ENCODE results near the gene CUL3. TPM values are rescaled to one million over a fixed set of nuclear protein-coding genes. Genes with fewer than 3 reads are reported as not detected.
A peak's percentile ranks its signal among the peaks of the same experiment; 100 is the strongest.
"Not testable (repeated sequence)": the region's sequence is repeated elsewhere in the genome, so short reads cannot be mapped to it uniquely, and the experiment has no call there.

The CUL3 gene
- total and polyA plus RNA-seq, 2 donors, result 50.2 to 129 TPM

GRCh38 chr2:224596289-224596688 is 11.1 kb upstream of the CUL3 start:
- Histone ChIP-seq H3K36me3 (ENCODE audit: insufficient read depth) (no peaks in the 10 kb centered on the region), H3K4me3 (ENCODE audit: low read depth, low read length) (no peak overlapping the region), H3K4me1 (ENCODE audit: insufficient read depth) (no peaks in the 10 kb centered on the region), H3K27ac (ENCODE audit: low read depth) (no peak overlapping the region)
- DNase-seq (ENCODE audit: extremely low spot score), result no peak
- 93% methylated on average over 2 of the region's 2 CpGs for WGBS

- no peak for DNase-seq (ENCODE audit: extremely low spot score)
- Histone ChIP-seq H3K36me3 (ENCODE audit: insufficient read depth) (no peaks in the 10 kb centered on the region), H3K4me3 (ENCODE audit: low read depth, low read length) (no peak overlapping the region), H3K4me1 (ENCODE audit: insufficient read depth) (no peaks in the 10 kb centered on the region), H3K27ac (ENCODE audit: low read depth) (no peak overlapping the region)
- WGBS, result 69% methylated on average over 4 of the region's 4 CpGs
Measured at GRCh38 chr2:224595518-224595917, 10.4 kb upstream of the CUL3 start.

GRCh38 chr2:224594840-224595239 is 9.7 kb upstream of the CUL3 start:
- 85% methylated on average over 5 of the region's 5 CpGs for WGBS
- Histone ChIP-seq H3K4me1 (ENCODE audit: insufficient read depth) (no peaks in the 10 kb centered on the region), H3K36me3 (ENCODE audit: insufficient read depth) (no peaks in the 10 kb centered on the region), H3K27ac (ENCODE audit: low read depth) (no peak overlapping the region), H3K4me3 (ENCODE audit: low read depth, low read length) (no peak overlapping the region)
- no peak for DNase-seq (ENCODE audit: extremely low spot score)

GRCh38 chr2:224591220-224591619 is 6.1 kb upstream of the CUL3 start:
- 61% methylated on average over 2 of the region's 2 CpGs for WGBS
- H3K4me1 ChIP-seq (ENCODE audit: insufficient read depth), result no peaks in the 10 kb centered on the region
- H3K27ac ChIP-seq (ENCODE audit: low read depth), result no peak overlapping the region
- H3K36me3 ChIP-seq (ENCODE audit: insufficient read depth), result no peaks in the 10 kb centered on the region
- H3K4me3 ChIP-seq (ENCODE audit: low read depth, low read length), result no peak overlapping the region
- DNase-seq (ENCODE audit: extremely low spot score), result no peak

GRCh38 chr2:224586127-224586695 is 1.0 kb upstream of the CUL3 start:
- H3K4me1 ChIP-seq (ENCODE audit: insufficient read depth), result no peaks in the 10 kb centered on the region
- H3K4me3 ChIP-seq (ENCODE audit: low read depth, low read length), result peak overlapping the region; percentile 52
- 15% methylated on average over 7 of the region's 7 CpGs for WGBS
- no peaks in the 10 kb centered on the region for H3K36me3 ChIP-seq (ENCODE audit: insufficient read depth)
- no peak for DNase-seq (ENCODE audit: extremely low spot score)
- peak overlapping the region; percentile 10 for H3K27ac ChIP-seq (ENCODE audit: low read depth)

GRCh38 chr2:224584785-224585210 is 365 bp downstream of the CUL3 start:
- Histone ChIP-seq H3K4me3 (ENCODE audit: low read depth, low read length) (peak overlapping the region; percentile 98), H3K36me3 (ENCODE audit: insufficient read depth) (no peaks in the 10 kb centered on the region), H3K4me1 (ENCODE audit: insufficient read depth) (no peaks in the 10 kb centered on the region), H3K27ac (ENCODE audit: low read depth) (peak overlapping the region; percentile 97)
- DNase-seq (ENCODE audit: extremely low spot score), result no peak
- WGBS, result under 1% methylated on average over 62 of the region's 62 CpGs

GRCh38 chr2:224584111-224584784 is 915 bp downstream of the CUL3 start:
- WGBS, result under 1% methylated on average over 50 of the region's 50 CpGs
- DNase-seq (ENCODE audit: extremely low spot score), result no peak
- Histone ChIP-seq H3K27ac (ENCODE audit: low read depth) (peak overlapping the region; percentile 49), H3K4me3 (ENCODE audit: low read depth, low read length) (peak overlapping the region; percentile 98), H3K36me3 (ENCODE audit: insufficient read depth) (no peaks in the 10 kb centered on the region), H3K4me1 (ENCODE audit: insufficient read depth) (no peaks in the 10 kb centered on the region)

- not testable (repeated sequence) for H3K27ac ChIP-seq (ENCODE audit: low read depth); H3K36me3 ChIP-seq (ENCODE audit: insufficient read depth); DNase-seq (ENCODE audit: extremely low spot score); H3K4me1 ChIP-seq (ENCODE audit: insufficient read depth)
- peak overlapping the region; percentile 14 for H3K4me3 ChIP-seq (ENCODE audit: low read depth, low read length)
- WGBS, result 95% methylated on average over 14 of the region's 14 CpGs
Measured at GRCh38 chr2:224583033-224583432, 2.1 kb downstream of the CUL3 start.

DNA sequence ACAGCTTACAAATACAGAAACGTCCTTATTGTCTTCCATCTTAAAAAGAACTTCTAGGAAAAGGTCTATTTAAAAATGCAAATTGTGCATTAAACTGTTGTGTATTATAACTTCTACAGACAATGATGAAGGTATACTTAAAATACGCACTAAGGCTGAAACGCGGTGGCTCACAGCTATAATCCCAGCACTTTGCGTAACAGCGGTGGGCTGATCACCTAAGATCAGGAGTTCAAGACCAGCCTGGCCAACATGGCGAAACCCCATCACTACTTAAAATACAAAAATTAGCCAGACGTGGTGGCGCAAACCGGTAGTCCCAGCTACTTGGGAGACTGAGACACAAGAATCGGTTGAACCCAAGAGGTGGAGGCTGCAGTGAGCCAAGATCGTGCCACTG is 4.9 kb downstream of the CUL3 start:
- peaks cover 2% of the 10 kb centered on the region for H3K4me1 ChIP-seq (ENCODE audit: insufficient read depth)

GRCh38 chr2:224579411-224579810 is 5.8 kb downstream of the CUL3 start:
- no peak overlapping the region for H3K27ac ChIP-seq (ENCODE audit: low read depth)
- WGBS, result 12% methylated on average over 2 of the region's 2 CpGs

More for the DNA sequence above, 4.9 kb downstream of the CUL3 start:
- Histone ChIP-seq H3K4me3 (ENCODE audit: low read depth, low read length) (no peak overlapping the region), H3K36me3 (ENCODE audit: insufficient read depth) (no peaks in the 10 kb centered on the region), H3K27ac (ENCODE audit: low read depth) (no peak overlapping the region)
- no peak for DNase-seq (ENCODE audit: extremely low spot score)
- 93% methylated on average over 12 of the region's 12 CpGs for WGBS

DNA sequence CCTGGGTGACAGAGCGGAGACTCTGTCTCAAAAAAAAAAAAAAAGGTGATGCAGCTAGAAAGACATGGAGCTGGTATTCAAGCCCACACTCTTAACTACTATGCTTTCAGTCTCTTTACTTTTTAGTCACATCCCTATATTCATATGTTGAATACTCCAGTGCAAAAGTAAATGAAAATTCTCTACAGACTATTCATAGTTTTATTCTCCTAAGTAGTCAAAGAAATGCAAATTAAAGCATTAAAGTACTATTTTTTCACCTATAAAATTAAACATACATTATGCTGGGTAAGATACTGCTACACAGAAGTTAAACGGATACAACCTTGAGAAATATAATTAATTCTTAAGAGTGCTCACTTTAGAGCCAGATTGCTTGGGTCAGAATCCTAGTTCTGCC is 7.6 kb downstream of the CUL3 start:
- WGBS, result 91% methylated on average over 2 of the region's 2 CpGs
- no peak overlapping the region for H3K4me3 ChIP-seq (ENCODE audit: low read depth, low read length)
- H3K4me1 ChIP-seq (ENCODE audit: insufficient read depth), result peaks cover 2% of the 10 kb centered on the region

More at GRCh38 chr2:224579411-224579810, 5.8 kb downstream of the CUL3 start:
- Histone ChIP-seq H3K4me1 (ENCODE audit: insufficient read depth) (peaks cover 2% of the 10 kb centered on the region), H3K4me3 (ENCODE audit: low read depth, low read length) (no peak overlapping the region), H3K36me3 (ENCODE audit: insufficient read depth) (no peaks in the 10 kb centered on the region)
- no peak for DNase-seq (ENCODE audit: extremely low spot score)

DNA sequence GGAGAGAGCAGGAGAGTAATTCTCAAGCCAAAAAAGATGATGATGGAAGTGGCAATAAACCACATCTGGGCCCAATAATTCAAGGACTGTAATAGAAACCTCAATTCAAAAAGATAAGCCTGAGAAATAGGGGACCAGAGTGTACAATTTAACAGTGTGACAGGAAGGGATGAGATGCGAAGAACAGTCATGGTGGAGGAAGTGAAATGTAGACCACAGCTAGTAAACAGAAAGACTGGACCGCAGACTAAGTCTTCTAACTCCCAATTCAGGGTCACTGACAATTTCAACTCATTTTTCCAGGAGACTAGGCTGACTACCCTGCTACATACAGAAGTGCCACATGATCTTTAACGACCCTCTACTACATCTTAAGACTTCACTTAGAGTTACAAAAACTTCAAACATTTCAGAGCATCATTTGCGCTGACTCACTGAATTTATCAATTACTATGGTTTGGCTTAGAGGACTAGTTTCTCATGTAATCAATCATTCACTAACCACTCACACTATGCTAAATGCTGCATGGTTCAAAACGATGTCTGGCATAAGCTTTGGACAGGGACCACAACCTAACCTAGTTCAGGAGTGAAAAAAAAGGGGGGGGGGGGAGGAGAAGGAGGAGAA is 9.0 kb downstream of the CUL3 start:
- H3K4me3 ChIP-seq (ENCODE audit: low read depth, low read length), result no peak overlapping the region
- no peak for DNase-seq (ENCODE audit: extremely low spot score)
- H3K36me3 ChIP-seq (ENCODE audit: insufficient read depth), result no peaks in the 10 kb centered on the region
- peaks cover 2% of the 10 kb centered on the region for H3K4me1 ChIP-seq (ENCODE audit: insufficient read depth)
- no peak overlapping the region for H3K27ac ChIP-seq (ENCODE audit: low read depth)
- WGBS, result 69% methylated on average over 5 of the region's 5 CpGs

More for the DNA sequence above, 7.6 kb downstream of the CUL3 start:
- no peak overlapping the region for H3K27ac ChIP-seq (ENCODE audit: low read depth)
- no peaks in the 10 kb centered on the region for H3K36me3 ChIP-seq (ENCODE audit: insufficient read depth)
- no peak for DNase-seq (ENCODE audit: extremely low spot score)

DNA sequence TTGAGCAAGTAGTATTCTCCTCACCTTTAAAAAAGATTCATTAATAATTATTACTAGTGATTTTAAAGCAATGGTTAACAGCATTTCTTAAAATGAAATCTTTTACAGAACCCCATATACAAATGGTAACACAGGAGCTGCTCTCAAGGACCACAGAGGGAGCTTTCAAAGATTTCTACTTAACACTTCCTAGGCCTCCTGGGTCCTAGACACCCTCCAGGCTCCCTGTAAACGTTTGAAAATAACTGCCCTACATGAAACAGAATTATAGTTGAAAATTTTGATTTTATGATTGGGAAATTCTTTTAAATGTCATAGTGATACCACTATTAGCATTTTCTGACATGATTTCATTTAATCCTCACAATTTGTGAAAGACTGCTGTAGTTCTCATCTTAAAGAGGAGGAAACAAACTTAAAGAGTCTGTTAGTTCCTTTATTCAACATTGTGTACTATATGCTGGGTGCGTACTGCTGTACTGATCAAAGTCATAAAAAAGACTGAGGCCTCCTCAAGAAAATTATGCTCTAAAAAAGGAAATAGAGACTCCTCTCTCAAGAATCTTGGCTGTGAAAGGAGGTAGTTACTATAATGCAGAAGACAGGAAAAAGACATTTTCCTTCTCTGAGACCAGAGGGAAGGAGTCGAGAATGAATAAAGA is 10.6 kb downstream of the CUL3 start:
- Histone ChIP-seq H3K4me1 (ENCODE audit: insufficient read depth) (peaks cover 2% of the 10 kb centered on the region), H3K4me3 (ENCODE audit: low read depth, low read length) (no peak overlapping the region), H3K36me3 (ENCODE audit: insufficient read depth) (no peaks in the 10 kb centered on the region), H3K27ac (ENCODE audit: low read depth) (peak overlapping the region; percentile 23)
- WGBS, result 42% methylated on average over 3 of the region's 3 CpGs
- DNase-seq (ENCODE audit: extremely low spot score), result no peak

DNA sequence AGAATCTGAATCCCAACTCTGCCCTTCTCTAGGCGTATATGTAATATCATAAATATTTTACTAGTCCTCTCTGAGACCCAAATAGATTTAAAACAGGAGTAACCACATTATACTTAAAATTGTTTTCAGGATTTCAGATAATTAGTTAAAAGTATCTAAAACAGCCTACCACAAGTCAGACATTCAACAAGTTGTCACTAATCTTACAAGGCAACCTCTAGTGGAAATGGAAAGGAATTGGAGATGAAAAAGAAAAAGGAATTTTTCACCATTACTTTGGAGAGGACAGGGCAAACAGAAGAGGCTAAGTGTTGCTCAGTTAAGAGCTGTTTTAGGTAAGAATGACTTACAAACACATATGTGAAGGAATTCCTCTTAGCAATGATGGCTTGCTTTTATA is 11.4 kb downstream of the CUL3 start:
- Histone ChIP-seq H3K27ac (ENCODE audit: low read depth) (no peak overlapping the region), H3K4me1 (ENCODE audit: insufficient read depth) (peaks cover 2% of the 10 kb centered on the region), H3K4me3 (ENCODE audit: low read depth, low read length) (no peak overlapping the region), H3K36me3 (ENCODE audit: insufficient read depth) (no peaks in the 10 kb centered on the region)
- 89% methylated on average over 1 of the region's 1 CpG for WGBS
- DNase-seq (ENCODE audit: extremely low spot score), result no peak
